Raji (cell line): ENCODE measurements around the gene CEACAM19.

ENCODE experiments used
- POLR2A ChIP-seq: IDR thresholded peaks from 2 replicates; pipeline ENCODE4 v1.6.1; 2011; ENCODE audit warnings: low read depth, low read length, control low read depth; ENCODE audit not compliant: insufficient read depth

CEACAM19 gene

GRCh38 chr19:44705502-44706010 is 34.3 kb downstream of the CEACAM19 start:
- no peak for TF ChIP-seq POLR2A

DNA sequence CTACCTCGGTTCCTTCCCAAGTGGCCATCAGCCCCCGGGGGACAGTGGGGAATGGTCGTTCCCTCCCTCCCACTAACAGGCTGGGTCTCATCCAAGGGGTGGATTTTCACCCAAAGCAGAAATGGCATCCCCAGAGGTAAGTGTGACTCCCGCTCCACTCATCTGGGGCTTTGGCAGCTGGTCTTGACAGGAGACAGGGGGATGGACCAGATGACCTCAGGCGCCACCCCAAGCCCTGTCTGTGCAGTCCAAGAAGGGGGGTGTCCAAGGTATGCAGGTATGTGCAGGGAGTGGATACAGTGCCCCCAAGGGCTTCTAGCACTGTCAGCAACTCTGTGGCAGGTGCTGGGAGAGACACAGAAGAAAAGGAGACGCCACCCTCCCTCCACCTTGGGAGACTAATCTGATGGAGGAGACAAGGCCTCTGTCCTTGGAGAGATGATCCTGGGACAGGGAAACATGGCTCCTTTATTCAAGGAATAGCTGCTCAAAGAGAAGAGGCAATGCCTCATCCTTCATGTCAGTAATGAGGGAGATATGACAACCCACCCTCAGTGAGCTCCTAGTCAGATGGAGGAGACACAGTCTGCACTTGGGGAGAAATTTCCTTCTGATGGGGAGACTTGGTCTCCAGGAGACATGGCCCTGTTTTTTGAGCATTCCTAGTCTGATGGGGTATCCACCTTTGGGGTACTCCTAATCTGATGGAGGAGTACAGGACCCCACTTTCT is 35.4 kb downstream of the CEACAM19 start:
- TF ChIP-seq POLR2A, result no peak

- no peak for TF ChIP-seq POLR2A
These were observed 36.5 kb downstream of the CEACAM19 start for GRCh38 chr19:44707794-44708193.

DNA sequence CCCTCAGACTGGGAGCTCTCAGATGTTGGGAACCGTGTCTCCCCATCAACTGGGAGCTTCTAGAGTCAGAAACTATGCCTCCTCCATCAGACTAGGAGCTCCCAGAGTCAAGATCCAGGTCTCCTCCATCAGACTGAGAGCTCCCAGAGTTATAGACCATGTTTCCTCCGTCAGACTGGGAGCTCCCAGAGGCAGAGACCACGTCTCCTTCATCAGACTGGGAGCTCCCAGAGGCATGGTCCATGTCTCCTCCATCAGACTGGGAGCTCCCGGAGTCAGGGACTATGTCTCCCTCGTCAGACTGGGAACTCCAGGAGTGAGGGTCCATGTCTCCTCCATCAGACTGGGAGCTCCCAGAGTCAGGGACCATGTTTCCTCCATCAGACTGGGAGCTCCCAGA is 37.7 kb downstream of the CEACAM19 start:
- TF ChIP-seq POLR2A, result no peak

- TF ChIP-seq POLR2A, result no peak
These were observed 39.2 kb downstream of the CEACAM19 start for GRCh38 chr19:44710483-44710882.

GRCh38 chr19:44712864-44713515 is 41.7 kb downstream of the CEACAM19 start:
- no peak for TF ChIP-seq POLR2A

GRCh38 chr19:44714597-44715169 is 43.4 kb downstream of the CEACAM19 start:
- TF ChIP-seq POLR2A, result no peak

DNA sequence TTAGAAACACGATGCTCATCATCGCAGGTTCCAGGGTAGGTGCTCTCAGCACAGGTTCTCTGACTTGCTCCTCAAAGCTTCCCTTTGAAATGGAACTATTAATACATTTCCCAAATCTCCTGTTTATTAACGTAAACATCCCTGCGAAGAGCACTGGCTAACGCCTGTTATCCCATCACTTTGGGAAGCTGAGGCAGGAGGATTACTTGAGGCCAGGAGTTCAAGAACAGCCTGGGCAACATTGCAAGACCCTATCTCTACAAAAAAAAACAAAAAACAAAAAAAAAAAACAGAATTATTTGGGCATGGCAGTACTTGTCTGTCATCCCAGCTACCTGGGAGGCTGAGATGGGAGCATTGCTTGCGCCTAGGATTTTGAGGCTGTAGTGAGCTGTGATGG is 46.3 kb downstream of the CEACAM19 start:
- no peak for TF ChIP-seq POLR2A

DNA sequence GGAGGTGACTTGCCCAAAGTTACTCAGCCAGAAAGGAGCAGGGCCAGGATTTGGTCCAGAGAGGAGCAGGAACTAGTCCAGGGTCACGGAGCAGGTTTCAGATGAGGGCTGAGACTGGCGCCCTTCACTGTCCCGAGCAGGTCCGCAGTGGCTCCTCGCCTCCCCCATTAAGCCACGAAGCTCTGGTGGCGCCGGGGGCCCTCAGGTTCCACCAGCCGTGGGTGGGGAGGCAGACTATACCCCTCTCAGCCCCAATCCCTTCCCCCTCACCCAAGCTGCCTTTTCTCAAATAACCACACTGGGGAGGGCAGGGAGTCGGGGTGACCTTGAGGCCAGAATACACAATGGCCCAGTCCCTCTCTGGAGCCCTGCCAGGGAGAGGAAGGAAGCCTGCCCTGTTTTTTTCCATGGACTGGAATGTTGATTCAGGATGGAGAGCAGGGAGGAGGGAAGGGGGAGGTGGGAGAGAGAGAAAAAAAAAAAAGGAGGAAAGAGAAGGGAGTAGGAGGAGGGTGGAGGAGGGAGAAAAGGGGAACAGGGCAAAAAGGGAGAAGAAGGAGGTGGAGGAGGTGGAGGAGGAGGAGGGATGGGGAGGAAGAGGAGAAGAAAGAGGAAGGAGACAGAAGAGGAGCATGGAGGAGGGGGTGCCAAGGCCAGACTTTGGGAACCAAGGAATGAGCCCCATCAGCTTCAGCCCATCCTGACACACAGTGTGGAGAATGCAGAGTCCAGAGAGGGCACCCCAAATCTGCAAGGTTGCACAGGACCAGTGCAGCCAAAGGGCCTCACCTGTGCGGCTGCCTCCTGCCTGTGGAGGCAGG is 47.4 kb downstream of the CEACAM19 start:
- no peak for TF ChIP-seq POLR2A

DNA sequence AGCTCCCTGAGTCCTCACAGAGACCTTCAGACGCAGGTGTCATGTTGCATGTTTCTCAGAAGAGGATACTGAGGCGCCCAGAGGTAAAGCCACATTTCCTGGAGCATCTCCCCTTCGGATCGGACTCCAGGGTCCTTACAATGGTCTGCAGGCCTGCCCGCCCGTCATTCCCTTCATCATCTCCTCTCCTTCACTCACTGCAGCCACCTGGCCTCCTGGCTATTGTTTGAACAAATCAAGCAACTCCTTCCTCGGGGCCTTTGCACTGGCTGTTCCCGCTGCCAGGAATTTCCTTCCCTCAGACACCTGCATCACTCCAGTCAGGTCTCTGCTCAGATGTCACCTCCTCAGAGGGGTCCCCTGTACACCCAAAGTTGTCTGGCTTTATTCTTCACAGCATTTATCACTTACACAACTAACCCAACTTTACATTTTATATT is 48.0 kb downstream of the CEACAM19 start:
- TF ChIP-seq POLR2A, result no peak

- TF ChIP-seq POLR2A, result no peak
These were observed 49.7 kb downstream of the CEACAM19 start for GRCh38 chr19:44720945-44721344.

- no peak for TF ChIP-seq POLR2A
These were observed 51.1 kb downstream of the CEACAM19 start for GRCh38 chr19:44722131-44723121.

DNA sequence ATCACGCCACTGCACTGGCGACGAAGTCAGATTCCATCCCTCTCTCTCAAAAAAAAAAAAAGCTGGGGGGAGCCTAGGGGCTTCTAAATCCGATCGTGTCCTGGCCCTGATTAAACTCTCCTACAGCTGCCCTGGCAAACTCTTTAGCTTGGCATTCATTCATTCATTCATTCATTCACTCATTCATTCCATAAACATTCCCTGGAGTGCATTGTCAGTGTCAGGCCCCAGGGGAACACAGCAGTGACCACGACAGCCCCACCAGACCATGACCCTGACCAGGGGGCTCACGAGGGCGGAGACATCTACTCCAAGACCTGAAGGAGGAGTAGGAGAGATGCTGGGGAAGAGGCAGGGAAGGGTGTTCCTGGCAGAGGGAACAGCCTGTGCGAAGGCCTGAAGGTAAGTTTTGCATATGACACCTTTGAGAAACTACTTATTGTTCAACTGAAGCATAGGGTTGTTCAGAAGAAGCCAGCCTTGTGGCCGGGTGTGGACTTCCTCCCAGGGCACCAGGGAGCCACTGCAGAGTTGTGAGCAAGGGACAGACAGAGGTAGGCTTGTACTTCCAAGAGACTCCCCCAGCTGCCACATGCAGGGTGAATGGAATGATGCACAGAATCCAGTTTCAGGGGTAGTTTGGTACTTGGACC is 52.1 kb downstream of the CEACAM19 start:
- TF ChIP-seq POLR2A, result no peak

DNA sequence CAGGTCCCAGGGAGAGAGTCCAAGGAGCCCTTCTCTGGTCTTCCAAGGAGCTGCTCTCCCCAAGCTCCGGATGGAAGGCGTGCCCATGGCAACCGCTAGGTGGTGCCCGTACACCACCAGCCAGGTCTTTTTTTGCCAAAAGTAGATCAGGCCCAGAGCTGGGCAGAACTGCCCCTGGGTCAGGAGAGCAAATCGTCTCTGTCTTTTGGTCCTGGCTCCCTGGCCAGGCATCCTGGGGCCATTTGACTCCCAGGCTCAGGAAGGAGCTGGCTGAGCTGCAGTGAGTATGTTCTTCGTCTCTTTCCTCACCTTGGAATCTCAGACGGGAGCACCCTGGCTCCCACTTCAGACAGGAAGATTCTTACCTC is 52.7 kb downstream of the CEACAM19 start:
- no peak for TF ChIP-seq POLR2A
